T-helper 2 cell treated with Interferon-gamma antibody and Interleukin-4, amounts not matched to agents 5 μg/mL and 100 μg/mL, for 36 hours (primary cell): ENCODE data around the gene RPTOR.
"Not testable (repeated sequence)": the region's sequence is repeated elsewhere in the genome, so short reads cannot be mapped to it uniquely, and the experiment has no call there.

Experiments
- DNase-seq: peaks from one replicate; pipeline ENCODE4 v3.0.0; 2021; ENCODE audit warnings: low spot score
- H3K27ac Mint-ChIP-seq: one replicate; pipeline ENCODE4 v1.8.0; 2021; ENCODE audit warnings: mild to moderate bottlenecking, mixed read lengths
- H3K27me3 Mint-ChIP-seq: one replicate; pipeline ENCODE4 v1.8.0; 2021; ENCODE audit warnings: low read depth, mixed read lengths
- H3K36me3 Mint-ChIP-seq: one replicate; pipeline ENCODE4 v1.8.0; 2021; ENCODE audit warnings: low read depth, mixed read lengths
- H3K4me1 Mint-ChIP-seq: one replicate; pipeline ENCODE4 v1.8.0; 2021; ENCODE audit warnings: low read depth, mixed read lengths
- H3K4me3 Mint-ChIP-seq: one replicate; pipeline ENCODE4 v1.8.0; 2022; ENCODE audit warnings: mild to moderate bottlenecking, moderate library complexity, mixed read lengths
- H3K9me3 Mint-ChIP-seq: one replicate; pipeline ENCODE4 v1.8.0; 2021; ENCODE audit warnings: mixed read lengths

Gene RPTOR

GRCh38 chr17:80615376-80615775 lies 70.7 kb downstream of the RPTOR start:
- no peak overlapping the region for H3K4me3 Mint-ChIP-seq
- H3K9me3 Mint-ChIP-seq, result no peaks in the 10 kb centered on the region
- no peak overlapping the region for H3K27ac Mint-ChIP-seq

GRCh38 chr17:80616705-80617104 lies 72.1 kb downstream of the RPTOR start:
- Mint-ChIP-seq H3K9me3 (no peaks in the 10 kb centered on the region), H3K4me3 (no peak overlapping the region), H3K4me1 (peaks cover 45% of the 10 kb centered on the region), H3K27me3 (no peaks in the 10 kb centered on the region), H3K27ac (no peak overlapping the region), H3K36me3 (peaks cover 5% of the 10 kb centered on the region)
- no peak for DNase-seq

More at GRCh38 chr17:80615376-80615775, 70.7 kb downstream of the RPTOR start:
- Mint-ChIP-seq H3K36me3 (peaks cover 6% of the 10 kb centered on the region), H3K4me1 (peaks cover 40% of the 10 kb centered on the region), H3K27me3 (no peaks in the 10 kb centered on the region)
- no peak for DNase-seq

- Mint-ChIP-seq H3K27ac (peak overlapping the region; percentile 11), H3K4me3 (no peak overlapping the region), H3K9me3 (no peaks in the 10 kb centered on the region), H3K4me1 (peaks cover 51% of the 10 kb centered on the region), H3K27me3 (no peaks in the 10 kb centered on the region), H3K36me3 (peaks cover 4% of the 10 kb centered on the region)
- no peak for DNase-seq
Observed at GRCh38 chr17:80618304-80618703, 73.7 kb downstream of the RPTOR start.

GRCh38 chr17:80619535-80620235 lies 75.0 kb downstream of the RPTOR start:
- DNase-seq, result no peak
- no peaks in the 10 kb centered on the region for H3K27me3 Mint-ChIP-seq
- H3K9me3 Mint-ChIP-seq, result no peaks in the 10 kb centered on the region
- H3K4me3 Mint-ChIP-seq, result no peak overlapping the region
- peaks cover under 1% of the 10 kb centered on the region for H3K36me3 Mint-ChIP-seq
- H3K4me1 Mint-ChIP-seq, result peaks cover 45% of the 10 kb centered on the region
- no peak overlapping the region for H3K27ac Mint-ChIP-seq

GRCh38 chr17:80621335-80621996 lies 76.8 kb downstream of the RPTOR start:
- peak overlapping the region; percentile 76 for H3K27ac Mint-ChIP-seq

GRCh38 chr17:80621997-80622357 lies 77.3 kb downstream of the RPTOR start:
- Mint-ChIP-seq H3K27ac (peak overlapping the region; percentile 76), H3K27me3 (no peaks in the 10 kb centered on the region), H3K4me1 (peaks cover 38% of the 10 kb centered on the region), H3K36me3 (peaks cover 11% of the 10 kb centered on the region), H3K9me3 (no peaks in the 10 kb centered on the region), H3K4me3 (peak overlapping the region; percentile 44)
- DNase-seq, result no peak

More at GRCh38 chr17:80621335-80621996, 76.8 kb downstream of the RPTOR start:
- peak overlapping the region; percentile 44 for H3K4me3 Mint-ChIP-seq
- H3K4me1 Mint-ChIP-seq, result peaks cover 40% of the 10 kb centered on the region
- no peaks in the 10 kb centered on the region for H3K27me3 Mint-ChIP-seq
- H3K9me3 Mint-ChIP-seq, result no peaks in the 10 kb centered on the region
- peaks cover 8% of the 10 kb centered on the region for H3K36me3 Mint-ChIP-seq
- no peak for DNase-seq

GRCh38 chr17:80624864-80625263 lies 80.2 kb downstream of the RPTOR start:
- Mint-ChIP-seq H3K4me1 (peaks cover 28% of the 10 kb centered on the region), H3K36me3 (peaks cover 11% of the 10 kb centered on the region), H3K27me3 (no peaks in the 10 kb centered on the region), H3K4me3 (no peak overlapping the region), H3K27ac (no peak overlapping the region), H3K9me3 (no peaks in the 10 kb centered on the region)
- DNase-seq, result no peak

GRCh38 chr17:80625627-80626026 lies 81.0 kb downstream of the RPTOR start:
- Mint-ChIP-seq H3K4me3 (no peak overlapping the region), H3K9me3 (no peaks in the 10 kb centered on the region), H3K36me3 (peaks cover 11% of the 10 kb centered on the region), H3K4me1 (peaks cover 26% of the 10 kb centered on the region), H3K27me3 (no peaks in the 10 kb centered on the region), H3K27ac (no peak overlapping the region)
- DNase-seq, result no peak

GRCh38 chr17:80628881-80629280 lies 84.2 kb downstream of the RPTOR start:
- H3K9me3 Mint-ChIP-seq, result not testable (repeated sequence)
- peaks cover 11% of the 10 kb centered on the region for H3K36me3 Mint-ChIP-seq

GRCh38 chr17:80629298-80630028 lies 84.8 kb downstream of the RPTOR start:
- Mint-ChIP-seq H3K9me3 (no peaks in the 10 kb centered on the region), H3K27me3 (no peaks in the 10 kb centered on the region), H3K4me1 (peaks cover 8% of the 10 kb centered on the region), H3K4me3 (no peak overlapping the region), H3K36me3 (peaks cover 11% of the 10 kb centered on the region), H3K27ac (no peak overlapping the region)
- no peak for DNase-seq

More at GRCh38 chr17:80628881-80629280, 84.2 kb downstream of the RPTOR start:
- not testable (repeated sequence) for DNase-seq, H3K4me1 Mint-ChIP-seq, H3K27ac Mint-ChIP-seq, H3K4me3 Mint-ChIP-seq, H3K27me3 Mint-ChIP-seq

- no peak for DNase-seq
- Mint-ChIP-seq H3K36me3 (peaks cover 6% of the 10 kb centered on the region), H3K4me3 (no peak overlapping the region), H3K9me3 (no peaks in the 10 kb centered on the region), H3K4me1 (peaks cover 11% of the 10 kb centered on the region), H3K27ac (no peak overlapping the region), H3K27me3 (no peaks in the 10 kb centered on the region)
Observed at GRCh38 chr17:80630560-80631120, 86.0 kb downstream of the RPTOR start.

- Mint-ChIP-seq H3K4me3 (no peak overlapping the region), H3K27ac (no peak overlapping the region), H3K9me3 (no peaks in the 10 kb centered on the region)
Observed at GRCh38 chr17:80631142-80632045, 86.8 kb downstream of the RPTOR start.

GRCh38 chr17:80632046-80632581 lies 87.5 kb downstream of the RPTOR start:
- H3K27ac Mint-ChIP-seq, result no peak overlapping the region
- peaks cover 19% of the 10 kb centered on the region for H3K4me1 Mint-ChIP-seq
- DNase-seq, result no peak
- no peak overlapping the region for H3K4me3 Mint-ChIP-seq
- H3K36me3 Mint-ChIP-seq, result no peaks in the 10 kb centered on the region
- no peaks in the 10 kb centered on the region for H3K27me3 Mint-ChIP-seq
- H3K9me3 Mint-ChIP-seq, result no peaks in the 10 kb centered on the region

More at GRCh38 chr17:80631142-80632045, 86.8 kb downstream of the RPTOR start:
- Mint-ChIP-seq H3K36me3 (peaks cover 3% of the 10 kb centered on the region), H3K4me1 (peaks cover 13% of the 10 kb centered on the region), H3K27me3 (no peaks in the 10 kb centered on the region)
- no peak for DNase-seq
